ENCODE measurements around the gene KIF2C.

Gene KIF2C

DNA sequence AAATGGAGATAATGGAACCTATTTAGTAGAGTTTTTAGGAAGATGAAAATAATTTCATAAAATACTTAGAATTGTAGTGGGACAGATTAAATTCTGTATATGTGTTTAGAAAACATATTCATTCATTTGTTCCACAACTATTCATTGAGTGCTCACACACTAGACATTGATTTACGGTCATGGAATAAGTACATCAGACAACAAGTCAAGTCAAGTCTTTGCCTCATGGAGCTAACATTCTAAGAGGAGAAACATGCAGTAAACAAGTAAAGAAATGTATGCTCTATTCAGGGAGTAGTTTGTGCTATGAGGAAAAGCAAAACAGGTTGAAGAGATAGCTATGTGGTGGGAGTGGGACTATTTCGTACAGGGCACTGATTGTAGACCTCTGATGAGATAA is 77.7 kb downstream of the KIF2C start:
- TF ChIP-seq ZNF274 (IDR thresholded peaks at IDR 0.05; ENCODE audit: low read depth, low read length) = no peak
- no peak overlapping the region for H3K4me3 ChIP-seq (ENCODE audit: low read length)

Data from GM08714 (cell line).